Muscle of arm (tissue), 12 donors: ENCODE data around the gene SEC62. TPM values are rescaled to one million over a fixed set of nuclear protein-coding genes. Genes with fewer than 3 reads are reported as not detected.

Experiments used
- DNase-seq: peaks from one replicate; pipeline ENCODE4 v3.0.0-alpha.2; 2013
- polyA plus RNA-seq, 12 donors: library from polyadenylated mRNA; unstranded; fragments of 120-200 nt; gene quantifications; one replicate each; pipeline ENCODE4 v1.2.1, GENCODE V29; 2013; ENCODE audit not compliant: insufficient read length in 12 of 12

The SEC62 gene
- polyA plus RNA-seq, 12 donors, result 66.6 to 132 (median 89.8) TPM; not detected in 1

- DNase-seq, result no peak
These were observed 812 bp upstream of the SEC62 start for GRCh38 chr3:169965562-169966427.

DNA sequence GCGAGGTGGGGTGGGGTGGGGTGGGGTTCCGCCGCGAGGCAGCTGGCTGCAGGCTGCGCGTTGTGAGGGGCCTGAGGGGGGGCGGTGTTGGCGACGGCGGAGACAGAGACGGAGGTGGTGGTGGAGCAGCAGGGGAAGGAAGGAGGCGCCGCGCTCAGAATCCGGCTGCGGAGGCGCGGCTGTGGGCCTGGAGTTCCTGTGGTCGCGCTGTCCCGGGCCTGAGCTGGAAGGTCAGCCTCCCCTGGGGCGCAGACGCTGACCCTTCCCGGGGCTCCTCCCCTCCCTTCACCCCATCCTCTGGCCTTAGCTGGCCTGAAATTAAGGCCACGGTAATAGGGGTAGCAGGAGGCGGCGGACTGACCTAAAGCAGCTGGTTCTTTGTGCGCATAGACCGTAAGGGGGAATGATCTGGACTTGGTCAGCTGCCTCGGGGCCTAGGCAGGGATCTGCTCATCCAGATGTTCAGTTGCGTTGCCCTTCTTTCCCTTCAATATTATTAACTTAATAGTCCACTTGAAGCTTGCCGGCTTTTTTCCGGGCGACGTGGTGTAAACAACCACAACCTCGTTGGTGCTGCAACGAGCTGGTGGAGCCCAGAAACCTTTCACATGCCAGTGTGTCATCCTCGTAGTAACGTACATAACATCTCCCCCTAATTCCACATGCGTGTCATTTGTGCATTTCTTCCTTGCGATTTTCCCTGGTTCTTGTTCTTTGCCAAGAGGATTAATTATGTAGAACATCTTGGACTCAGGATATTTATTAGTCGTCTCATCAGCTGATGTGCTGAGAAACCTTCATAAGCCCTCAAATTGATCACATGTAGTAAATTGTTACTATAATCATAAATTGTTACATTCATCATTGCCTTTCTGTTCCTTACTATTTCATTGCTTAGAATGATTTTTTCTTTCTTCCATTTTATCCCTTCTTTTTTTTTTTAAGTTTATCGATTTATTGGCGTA lies 626 bp downstream of the SEC62 start:
- peak; percentile 67 for DNase-seq

- no peak for DNase-seq
These were observed 1.7 kb downstream of the SEC62 start for GRCh38 chr3:169968224-169968885.

GRCh38 chr3:169969174-169970095 lies 2.8 kb downstream of the SEC62 start:
- no peak for DNase-seq

DNA sequence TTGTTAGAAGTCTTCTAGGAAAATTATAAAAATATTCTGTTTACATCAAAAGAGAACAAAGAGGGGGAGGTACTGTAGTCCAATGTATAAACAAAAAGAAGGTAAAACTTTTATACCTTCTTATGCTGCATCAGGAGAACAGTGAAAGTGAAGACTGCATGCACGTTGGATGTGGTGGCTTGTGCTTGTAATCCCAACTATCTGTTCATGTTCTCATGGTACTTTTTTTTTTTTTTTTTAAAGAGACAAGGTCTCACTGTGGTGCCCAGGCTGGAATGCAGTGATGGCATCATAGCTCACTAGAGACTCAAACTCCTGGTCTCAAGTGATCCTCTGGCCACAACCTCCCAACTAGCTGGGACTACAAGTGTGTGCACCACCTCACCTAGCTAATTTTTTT lies 4.2 kb downstream of the SEC62 start:
- DNase-seq, result no peak

GRCh38 chr3:169971522-169971921 lies 4.9 kb downstream of the SEC62 start:
- DNase-seq, result no peak

DNA sequence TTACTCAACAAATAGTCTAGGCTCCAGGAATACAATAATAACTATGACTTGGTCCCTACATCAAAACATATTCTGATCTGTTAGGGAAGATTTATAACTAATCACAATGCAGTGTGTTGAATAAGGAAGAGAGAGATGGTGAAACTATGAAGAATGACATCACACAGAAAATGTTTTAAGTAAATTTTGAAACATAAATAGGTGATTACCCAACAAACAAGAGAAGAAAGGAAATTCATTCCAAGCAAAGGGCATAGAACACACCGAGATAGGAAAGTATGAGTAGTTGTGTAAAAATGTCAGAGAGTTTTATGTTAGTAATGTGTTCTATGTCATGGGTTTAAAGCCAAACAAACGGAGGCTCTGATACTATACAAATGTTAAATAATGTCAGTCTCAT lies 13.4 kb downstream of the SEC62 start:
- no peak for DNase-seq

GRCh38 chr3:169984292-169984691 lies 17.7 kb downstream of the SEC62 start:
- DNase-seq, result no peak

GRCh38 chr3:169990431-169990830 lies 23.8 kb downstream of the SEC62 start:
- no peak for DNase-seq

DNA sequence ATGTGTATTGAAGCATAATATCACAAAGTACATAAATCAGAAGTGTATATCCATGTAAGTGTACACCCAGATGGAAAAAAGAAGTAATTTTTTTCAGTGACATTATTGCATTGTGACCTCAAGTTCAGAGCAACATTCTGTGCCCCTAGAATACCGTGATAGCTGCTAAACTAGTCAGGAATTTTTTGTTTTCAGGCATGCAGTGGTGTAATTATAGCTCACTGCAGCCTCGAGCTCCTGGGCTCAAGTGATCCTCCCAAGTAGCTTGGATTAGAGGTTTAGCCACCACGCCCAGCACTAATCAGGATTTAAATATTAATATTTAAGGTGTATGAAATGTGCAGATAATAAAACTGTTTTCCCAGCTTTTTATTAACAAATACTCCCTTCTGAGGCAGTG lies 25.5 kb downstream of the SEC62 start:
- DNase-seq, result no peak

GRCh38 chr3:169992781-169993180 lies 26.2 kb downstream of the SEC62 start:
- DNase-seq, result no peak

DNA sequence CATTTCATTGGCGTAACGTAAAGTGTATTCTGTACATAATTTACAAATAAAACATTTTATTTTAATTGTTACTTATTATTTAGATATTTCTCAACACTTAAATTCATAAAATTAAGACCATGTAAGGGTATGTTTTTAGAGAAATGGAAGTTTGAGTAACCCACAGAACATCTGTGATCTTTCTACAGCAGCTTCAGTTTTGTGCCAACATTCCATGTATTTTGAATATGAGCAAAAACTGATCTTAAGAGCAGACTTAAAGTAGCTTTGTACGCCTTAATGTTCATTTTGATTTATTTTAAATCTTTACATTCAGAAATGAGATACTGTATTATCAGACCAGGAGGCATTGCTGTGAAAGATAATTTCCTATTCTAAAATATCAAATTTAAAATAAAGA lies 27.2 kb downstream of the SEC62 start:
- DNase-seq, result no peak

DNA sequence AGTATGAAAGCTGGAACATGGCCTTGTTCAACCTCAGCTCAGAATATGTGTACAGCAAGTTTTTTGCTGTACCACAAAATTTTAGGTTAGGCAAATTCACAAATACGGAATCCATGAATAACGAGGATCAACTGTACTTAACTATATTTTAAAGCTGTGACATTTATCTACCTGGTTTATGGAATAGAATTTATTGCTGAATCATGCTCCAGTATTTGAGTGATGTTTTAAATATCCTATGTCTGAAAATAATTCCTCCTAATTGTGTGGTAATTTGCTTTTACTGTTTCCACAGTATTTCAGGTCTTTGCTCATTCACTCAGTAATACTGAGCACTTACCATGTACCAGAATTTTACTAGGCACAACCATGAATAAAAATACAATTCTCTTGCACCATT lies 29.5 kb downstream of the SEC62 start:
- no peak for DNase-seq

- DNase-seq, result no peak
These were observed 32.1 kb downstream of the SEC62 start for GRCh38 chr3:169998668-169999131.

DNA sequence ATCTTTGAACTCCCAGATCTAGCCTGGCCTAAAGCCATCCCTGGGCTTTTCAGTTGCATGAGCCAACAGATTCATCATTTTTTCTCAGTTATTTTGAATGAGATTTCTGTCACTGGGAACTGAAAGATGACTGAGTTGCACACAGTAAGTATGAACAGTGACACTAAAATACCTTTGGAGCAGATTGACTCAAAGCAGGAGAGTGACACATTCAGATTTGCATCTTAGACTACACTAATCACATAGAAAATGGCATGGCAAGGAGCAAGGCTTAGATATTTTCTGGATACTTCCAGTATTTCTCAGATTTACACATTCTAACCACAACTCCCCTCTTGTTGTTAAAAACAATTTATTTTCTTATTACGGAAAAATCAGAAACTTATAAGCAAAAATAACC lies 32.8 kb downstream of the SEC62 start:
- no peak for DNase-seq

- no peak for DNase-seq
These were observed 33.4 kb downstream of the SEC62 start for GRCh38 chr3:170000051-170000450.

- DNase-seq, result no peak
These were observed 35.6 kb downstream of the SEC62 start for GRCh38 chr3:170002231-170002630.

GRCh38 chr3:170002879-170003278 lies 36.3 kb downstream of the SEC62 start:
- no peak for DNase-seq

DNA sequence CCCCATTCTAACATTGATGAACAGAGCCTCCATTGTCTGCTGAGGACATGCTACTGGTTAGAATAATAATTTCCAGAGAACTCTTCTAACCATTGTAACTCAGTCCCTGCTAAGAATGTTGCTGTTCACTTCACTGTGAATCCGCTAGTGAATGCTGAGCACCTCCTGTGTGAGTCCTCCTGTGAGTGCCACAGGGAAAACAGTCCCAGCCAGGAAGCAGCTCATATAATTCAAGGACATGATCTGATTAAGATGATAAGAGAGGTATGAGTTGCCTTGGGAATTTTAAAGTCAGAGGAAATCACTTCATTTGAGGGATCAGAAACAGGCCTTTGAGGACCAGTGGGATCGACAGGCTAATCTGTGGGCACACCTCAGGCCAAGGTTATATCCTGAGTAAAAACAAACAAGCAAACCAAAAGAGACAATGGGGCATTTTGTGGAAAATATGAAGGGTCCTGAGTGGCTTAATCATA lies 37.3 kb downstream of the SEC62 start:
- DNase-seq, result no peak

GRCh38 chr3:170007031-170007663 lies 40.5 kb downstream of the SEC62 start:
- no peak for DNase-seq
